Mucosa of rectum (tissue), 2 donors: ENCODE results near the gene WASF2.

Experiments
- H3K27ac ChIP-seq, 2 donors: one replicate each; pipeline ENCODE4 v1.7.0; 2013; ENCODE audit warnings: inconsistent platforms in 2 of 2, low read depth in 2 of 2, low read length in 2 of 2
- H3K27me3 ChIP-seq, 2 donors: one replicate each; pipeline ENCODE4 v1.7.0; 2013; ENCODE audit warnings: low read length in 2 of 2; ENCODE audit not compliant: control insufficient read depth in 2 of 2, insufficient read depth in 2 of 2
- H3K36me3 ChIP-seq, 2 donors: one replicate each; pipeline ENCODE4 v1.7.0; 2013; ENCODE audit warnings: low read length in 2 of 2; ENCODE audit not compliant: control insufficient read depth in 2 of 2, insufficient read depth in 2 of 2
- H3K4me1 ChIP-seq, 2 donors: one replicate each; pipeline ENCODE4 v1.7.0; 2013; ENCODE audit warnings: low read length in 2 of 2, mild to moderate bottlenecking in 1 of 2; ENCODE audit not compliant: control insufficient read depth in 2 of 2, insufficient read depth in 2 of 2
- H3K4me3 ChIP-seq, 2 donors: one replicate each; pipeline ENCODE4 v1.7.0; 2013; ENCODE audit warnings: low read length in 2 of 2
- H3K9ac ChIP-seq, 2 donors: one replicate each; pipeline ENCODE4 v1.7.0; 2013; ENCODE audit warnings: low read length in 2 of 2, low read depth in 1 of 2, mild to moderate bottlenecking in 1 of 2
- H3K9me3 ChIP-seq, 2 donors: one replicate each; pipeline ENCODE4 v1.7.0; 2013; ENCODE audit warnings: low read length in 2 of 2; ENCODE audit not compliant: control insufficient read depth in 2 of 2
- donor health status: healthy.
- donor health status: Normal muscosa, but diverticular disease.

WASF2 gene

DNA sequence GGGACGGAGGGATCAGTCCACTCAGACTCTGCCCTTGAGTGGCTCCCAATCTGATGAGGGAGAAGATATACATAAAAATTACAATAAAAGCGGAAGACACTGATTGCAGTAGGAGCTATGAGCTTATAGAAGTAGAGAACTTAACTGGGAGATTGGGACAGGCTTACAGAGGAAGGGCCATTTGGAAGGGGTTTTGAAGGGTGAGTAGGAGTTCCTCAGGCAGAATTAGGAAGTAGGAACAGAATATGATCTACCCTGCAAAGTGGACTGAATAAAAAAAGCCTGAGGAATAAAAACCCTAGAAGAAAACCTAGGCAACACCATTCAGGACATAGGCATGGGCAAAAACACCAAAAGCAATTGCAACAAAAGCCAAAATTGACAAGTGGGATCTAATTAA lies 9.2 kb upstream of the WASF2 start:
- no peak overlapping the region for H3K4me3 ChIP-seq
- H3K4me1 ChIP-seq, result peaks cover 5 to 6% of the 10 kb centered on the region in 2 donors
- no peaks in the 10 kb centered on the region for H3K36me3 ChIP-seq
- H3K9me3 ChIP-seq, result no peaks in the 10 kb centered on the region
- no peak overlapping the region for H3K27ac ChIP-seq
- no peak overlapping the region for H3K9ac ChIP-seq
- no peaks in the 10 kb centered on the region for H3K27me3 ChIP-seq

DNA sequence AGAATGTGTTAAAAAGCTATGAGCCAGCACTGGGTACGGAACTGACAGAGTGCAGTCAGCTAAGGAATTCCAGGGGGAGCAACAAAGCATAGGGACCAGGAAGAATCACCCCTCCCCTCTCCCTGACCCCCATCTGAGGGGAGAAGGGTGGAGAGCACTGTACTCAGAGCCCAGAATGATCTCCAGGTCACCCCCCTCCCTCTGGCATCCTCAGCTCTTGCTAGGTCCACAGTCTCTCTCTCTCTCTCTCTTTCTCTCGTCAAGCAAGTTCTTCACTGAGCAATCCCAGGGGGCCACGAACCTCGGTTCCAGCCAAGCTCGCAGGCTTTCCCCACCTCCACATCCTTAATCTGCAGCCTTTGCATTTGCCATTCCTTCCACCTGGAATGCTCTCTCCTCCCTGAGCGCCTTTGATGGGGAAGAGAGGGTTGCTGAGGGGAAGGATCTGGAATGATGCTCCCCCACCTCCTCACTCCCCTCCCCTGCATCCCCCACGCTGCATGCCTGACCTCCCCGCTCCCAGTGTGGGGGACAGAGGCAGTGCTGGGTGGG lies 6.7 kb upstream of the WASF2 start:
- Histone ChIP-seq H3K9ac (no peak overlapping the region), H3K4me1 (peaks cover 7 to 8% of the 10 kb centered on the region in 2 donors), H3K36me3 (no peaks in the 10 kb centered on the region), H3K27me3 (no peaks in the 10 kb centered on the region), H3K27ac (no peak overlapping the region), H3K9me3 (no peaks in the 10 kb centered on the region), H3K4me3 (no peak overlapping the region)

DNA sequence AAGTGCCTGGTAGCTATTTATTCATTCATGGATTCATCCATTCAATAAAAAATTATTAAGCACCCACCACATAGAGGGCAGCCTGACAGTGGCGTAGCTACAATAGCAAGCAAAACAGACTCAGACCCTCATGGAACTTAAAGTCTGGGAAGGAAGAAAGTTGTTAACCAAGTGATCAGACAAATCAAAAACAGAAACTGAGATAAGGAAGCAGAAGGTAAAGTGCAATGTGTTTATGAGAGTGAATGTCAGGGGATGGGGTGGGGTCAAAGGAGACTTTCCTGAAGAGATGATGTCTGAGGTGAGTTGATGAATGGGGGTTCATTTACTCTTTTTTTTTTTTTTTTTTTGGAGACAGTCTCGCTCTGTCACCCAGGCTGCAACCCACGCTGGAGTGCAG lies 2.8 kb upstream of the WASF2 start:
- Histone ChIP-seq H3K4me1 (peaks cover 8 to 23% of the 10 kb centered on the region in 2 donors), H3K9me3 (no peaks in the 10 kb centered on the region), H3K27me3 (no peaks in the 10 kb centered on the region), H3K27ac (peak overlapping the region; percentile 59 to 99), H3K9ac (peak overlapping the region in 1 of 2 donors; percentile 40), H3K36me3 (no peaks in the 10 kb centered on the region), H3K4me3 (no peak overlapping the region)

DNA sequence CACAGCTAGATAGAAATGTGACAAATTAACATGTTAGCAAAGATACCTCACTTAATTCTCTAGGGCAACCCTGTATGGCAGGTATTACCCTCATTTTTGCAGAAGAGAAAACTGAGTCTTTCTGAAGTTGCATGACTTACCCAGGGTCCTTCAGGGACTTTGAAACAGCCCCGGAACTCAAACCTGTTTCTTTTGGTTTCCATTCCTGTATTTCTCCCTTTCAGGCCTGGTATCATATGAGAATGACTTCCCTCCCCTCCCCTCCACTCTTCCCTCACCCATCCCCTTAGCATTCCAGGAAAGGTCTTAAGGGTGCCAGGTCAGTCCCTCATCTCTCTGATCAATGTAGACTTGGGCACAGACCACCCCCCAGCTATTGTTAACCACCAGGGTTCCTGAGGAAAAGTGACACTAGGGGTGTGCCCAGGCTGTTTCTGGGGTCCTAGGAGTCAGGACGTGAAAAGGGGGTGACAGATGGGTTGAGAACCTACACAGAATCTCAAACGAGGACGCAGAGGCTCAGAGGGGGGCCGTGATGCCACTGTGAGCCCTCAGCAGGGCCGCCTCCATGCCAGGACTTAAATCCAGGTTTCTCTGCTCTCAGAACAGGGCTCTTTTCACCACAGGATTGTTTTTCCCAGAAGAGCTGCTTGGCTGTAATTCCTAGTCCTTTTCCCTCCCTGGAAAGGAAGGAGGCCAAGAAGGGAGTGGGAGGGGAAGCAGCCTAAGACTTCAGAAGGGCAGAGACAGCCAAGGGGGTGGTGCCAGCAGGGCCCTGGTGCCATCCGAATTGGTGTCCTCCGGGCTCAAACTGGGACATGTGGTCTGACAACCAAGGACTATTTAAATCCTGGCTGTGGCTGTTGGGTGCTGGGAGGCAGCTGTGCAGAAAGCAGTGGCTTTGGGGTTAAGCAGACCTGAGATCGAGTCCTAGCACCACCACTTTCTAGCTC lies 2.1 kb upstream of the WASF2 start:
- Histone ChIP-seq H3K4me3 (no peak overlapping the region), H3K9me3 (no peaks in the 10 kb centered on the region), H3K4me1 (peaks cover 8 to 23% of the 10 kb centered on the region in 2 donors), H3K27me3 (no peaks in the 10 kb centered on the region), H3K27ac (peak overlapping the region; percentile 59 to 99), H3K36me3 (no peaks in the 10 kb centered on the region), H3K9ac (peak overlapping the region; percentile 40 to 43)

DNA sequence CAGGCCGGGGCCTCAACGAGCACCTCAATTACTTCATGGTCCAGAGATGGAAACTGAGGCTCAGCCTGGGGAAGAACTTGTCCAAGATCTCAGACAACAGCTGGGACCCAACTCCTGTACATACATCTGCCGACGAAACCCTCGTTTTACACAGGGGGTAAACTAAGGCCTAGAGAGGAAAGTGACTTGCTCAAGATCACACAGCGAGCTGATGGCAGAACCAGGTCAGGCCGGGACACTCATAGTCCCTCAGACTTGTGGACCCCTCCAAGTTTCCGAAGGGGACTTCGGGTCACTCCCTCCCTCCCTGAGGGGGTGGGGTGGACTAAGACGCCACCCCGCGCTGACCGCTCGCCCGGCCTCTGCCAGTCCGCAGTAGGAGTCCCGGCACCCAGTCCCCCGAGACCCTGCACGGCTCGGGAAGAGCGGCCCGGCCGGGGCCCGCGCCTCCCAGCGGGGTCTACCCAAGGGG lies 430 bp downstream of the WASF2 start:
- Histone ChIP-seq H3K4me1 (peaks cover 11 to 23% of the 10 kb centered on the region in 2 donors), H3K9ac (peak overlapping the region; percentile 97 to 98), H3K4me3 (peak overlapping the region; percentile 86 to 98)

DNA sequence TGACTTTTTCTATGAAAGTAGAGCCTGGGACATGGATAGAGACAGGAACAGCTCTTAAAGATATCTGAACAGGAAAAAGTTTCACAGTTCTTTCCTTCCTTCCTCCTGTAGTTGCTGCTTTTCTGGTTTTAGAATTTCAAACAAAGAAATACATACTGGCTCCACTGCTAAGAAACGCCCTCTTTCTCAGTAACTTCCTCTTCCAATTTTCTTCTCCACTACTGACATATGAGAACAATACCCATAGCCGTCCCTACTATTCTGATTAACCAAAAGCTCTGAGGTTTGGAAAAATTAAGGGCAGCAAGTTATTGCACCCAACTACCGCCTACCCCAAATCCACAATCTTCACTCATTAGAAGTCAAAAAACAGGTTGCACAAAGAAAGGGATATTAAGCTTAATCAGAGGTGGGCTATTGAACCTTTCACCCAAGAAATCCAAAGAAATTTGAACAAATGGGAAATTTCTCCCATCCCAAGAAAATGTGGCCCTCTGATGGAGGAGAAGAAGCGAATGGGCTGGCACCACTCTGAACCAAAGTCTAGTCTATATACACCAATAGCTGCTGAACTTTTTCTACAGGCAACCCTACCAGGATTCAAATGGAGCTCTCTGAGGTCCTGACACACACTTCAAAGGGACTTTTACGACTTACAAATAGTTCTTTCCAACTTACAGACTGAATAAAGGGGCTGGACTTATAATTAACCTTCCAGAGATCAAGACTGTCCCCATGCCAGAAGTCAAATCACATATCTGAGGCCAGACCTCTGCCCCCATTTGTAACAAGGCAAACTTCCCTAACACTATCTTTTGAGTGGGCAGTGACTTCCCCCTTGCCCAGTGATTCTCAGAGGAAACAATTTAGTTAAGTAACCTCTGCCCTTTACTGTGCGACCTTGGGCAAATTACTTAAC lies 1.7 kb downstream of the WASF2 start:
- Histone ChIP-seq H3K27ac (peak overlapping the region; percentile 99 to 100), H3K9ac (peak overlapping the region; percentile 72 to 98), H3K4me3 (peak overlapping the region; percentile 86 to 98), H3K4me1 (peaks cover 11 to 23% of the 10 kb centered on the region in 2 donors), H3K36me3 (no peaks in the 10 kb centered on the region), H3K27me3 (no peaks in the 10 kb centered on the region), H3K9me3 (no peaks in the 10 kb centered on the region)

More for the DNA sequence above, 430 bp downstream of the WASF2 start:
- no peaks in the 10 kb centered on the region for H3K9me3 ChIP-seq
- H3K36me3 ChIP-seq, result no peaks in the 10 kb centered on the region
- no peaks in the 10 kb centered on the region for H3K27me3 ChIP-seq
- H3K27ac ChIP-seq, result peak overlapping the region; percentile 99 to 100

DNA sequence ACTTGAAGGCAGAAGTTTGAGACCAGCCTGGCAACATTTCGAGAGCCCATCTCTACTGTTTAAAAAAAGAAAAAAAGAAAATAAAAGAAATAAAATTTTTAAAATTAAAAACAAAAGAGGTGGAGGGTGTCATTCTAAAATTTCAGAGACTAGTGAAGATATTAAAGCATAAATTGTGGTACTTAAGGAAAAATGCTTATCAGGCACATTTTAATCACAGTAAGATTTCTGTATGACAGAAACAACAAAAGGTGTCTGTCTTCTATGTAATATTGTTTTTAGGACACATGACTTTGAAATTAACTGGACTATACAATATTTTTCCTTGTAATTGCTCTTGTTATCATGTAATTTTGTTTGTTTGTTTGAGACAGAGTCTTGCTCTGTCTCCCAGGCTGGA lies 4.6 kb downstream of the WASF2 start:
- Histone ChIP-seq H3K36me3 (peaks cover 0 to 3% of the 10 kb centered on the region in 2 donors), H3K4me3 (no peak overlapping the region), H3K9me3 (no peaks in the 10 kb centered on the region), H3K27me3 (no peaks in the 10 kb centered on the region), H3K4me1 (peaks cover 9 to 11% of the 10 kb centered on the region in 2 donors), H3K9ac (no peak overlapping the region), H3K27ac (no peak overlapping the region)

DNA sequence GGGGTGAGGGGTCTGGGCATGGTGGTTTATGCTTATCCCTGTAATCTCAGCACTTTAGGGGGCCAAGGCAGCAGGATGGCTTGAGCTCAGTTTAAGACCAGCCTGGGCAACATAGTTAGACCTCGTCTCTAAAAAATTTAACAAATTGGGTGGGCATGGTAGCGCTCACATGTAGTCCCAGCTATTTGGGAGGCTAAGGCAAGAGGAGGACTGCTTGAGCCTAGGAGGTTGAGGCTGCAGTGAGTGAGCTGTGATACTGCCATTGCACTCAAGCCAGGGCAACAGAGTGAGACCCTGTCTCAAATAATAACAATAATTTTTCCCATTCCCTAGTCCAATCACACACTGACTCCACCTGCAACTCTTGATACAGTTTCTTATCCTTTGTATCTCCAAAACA lies 6.3 kb downstream of the WASF2 start:
- Histone ChIP-seq H3K27ac (no peak overlapping the region), H3K27me3 (no peaks in the 10 kb centered on the region), H3K36me3 (peaks cover 0 to 3% of the 10 kb centered on the region in 2 donors), H3K9ac (no peak overlapping the region), H3K4me3 (no peak overlapping the region), H3K4me1 (peaks cover 9% of the 10 kb centered on the region in 2 donors), H3K9me3 (no peaks in the 10 kb centered on the region)

DNA sequence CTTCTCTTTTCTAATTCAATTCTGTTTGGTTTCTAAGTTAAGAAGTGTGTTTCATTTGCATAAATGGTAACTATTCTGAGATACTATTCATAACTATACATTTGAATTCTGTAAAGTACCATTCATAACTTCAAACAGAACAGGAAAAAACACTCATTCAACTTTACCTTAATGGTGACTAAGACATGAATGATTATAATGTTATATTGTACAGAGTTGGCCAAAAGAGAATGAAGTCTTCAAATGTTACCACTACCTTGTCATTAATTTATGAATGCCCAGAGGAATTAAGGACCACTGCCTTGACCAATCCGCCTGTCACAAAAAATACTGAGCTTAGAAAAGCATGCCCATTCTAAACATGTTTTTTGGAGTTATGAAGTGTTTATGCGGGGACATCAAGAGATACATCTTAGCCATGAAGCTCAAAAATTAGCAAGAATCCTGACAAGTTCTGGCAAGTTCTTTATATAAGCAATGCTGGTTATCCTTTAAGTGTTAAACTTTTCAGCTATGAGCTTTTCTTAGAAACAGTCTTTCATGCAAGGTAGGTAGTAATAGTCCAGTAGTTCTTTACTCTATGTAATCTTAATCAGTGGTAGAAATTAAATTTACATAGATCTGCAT lies 7.9 kb downstream of the WASF2 start:
- Histone ChIP-seq H3K4me3 (no peak overlapping the region), H3K9me3 (no peaks in the 10 kb centered on the region), H3K27ac (no peak overlapping the region), H3K27me3 (no peaks in the 10 kb centered on the region), H3K4me1 (peaks cover 0 to 9% of the 10 kb centered on the region in 2 donors), H3K9ac (no peak overlapping the region), H3K36me3 (peaks cover 0 to 3% of the 10 kb centered on the region in 2 donors)
